AG09319 (cell line): ENCODE measurements around the gene AFDN.

Experiments used
- DNase-seq: peaks from one replicate; pipeline ENCODE4 v3.0.0-alpha.2; 2010; ENCODE audit warnings: low read depth; ENCODE audit errors: extremely low read depth
- TF ChIP-seq, protein P1 (sequence below): IDR thresholded peaks from 2 replicates; pipeline ENCODE4 v1.5.1; 2011; ENCODE audit warnings: low read depth, mild to moderate bottlenecking, inconsistent platforms, low read length, moderate library complexity

AFDN gene

GRCh38 chr6:167781868-167782267 is 44.8 kb upstream of the AFDN start:
- DNase-seq, result no peak
- TF ChIP-seq, protein P1, sequence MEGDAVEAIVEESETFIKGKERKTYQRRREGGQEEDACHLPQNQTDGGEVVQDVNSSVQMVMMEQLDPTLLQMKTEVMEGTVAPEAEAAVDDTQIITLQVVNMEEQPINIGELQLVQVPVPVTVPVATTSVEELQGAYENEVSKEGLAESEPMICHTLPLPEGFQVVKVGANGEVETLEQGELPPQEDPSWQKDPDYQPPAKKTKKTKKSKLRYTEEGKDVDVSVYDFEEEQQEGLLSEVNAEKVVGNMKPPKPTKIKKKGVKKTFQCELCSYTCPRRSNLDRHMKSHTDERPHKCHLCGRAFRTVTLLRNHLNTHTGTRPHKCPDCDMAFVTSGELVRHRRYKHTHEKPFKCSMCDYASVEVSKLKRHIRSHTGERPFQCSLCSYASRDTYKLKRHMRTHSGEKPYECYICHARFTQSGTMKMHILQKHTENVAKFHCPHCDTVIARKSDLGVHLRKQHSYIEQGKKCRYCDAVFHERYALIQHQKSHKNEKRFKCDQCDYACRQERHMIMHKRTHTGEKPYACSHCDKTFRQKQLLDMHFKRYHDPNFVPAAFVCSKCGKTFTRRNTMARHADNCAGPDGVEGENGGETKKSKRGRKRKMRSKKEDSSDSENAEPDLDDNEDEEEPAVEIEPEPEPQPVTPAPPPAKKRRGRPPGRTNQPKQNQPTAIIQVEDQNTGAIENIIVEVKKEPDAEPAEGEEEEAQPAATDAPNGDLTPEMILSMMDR, result no peak

GRCh38 chr6:167782698-167783517 is 43.8 kb upstream of the AFDN start:
- TF ChIP-seq, protein P1, result no peak
- no peak for DNase-seq

DNA sequence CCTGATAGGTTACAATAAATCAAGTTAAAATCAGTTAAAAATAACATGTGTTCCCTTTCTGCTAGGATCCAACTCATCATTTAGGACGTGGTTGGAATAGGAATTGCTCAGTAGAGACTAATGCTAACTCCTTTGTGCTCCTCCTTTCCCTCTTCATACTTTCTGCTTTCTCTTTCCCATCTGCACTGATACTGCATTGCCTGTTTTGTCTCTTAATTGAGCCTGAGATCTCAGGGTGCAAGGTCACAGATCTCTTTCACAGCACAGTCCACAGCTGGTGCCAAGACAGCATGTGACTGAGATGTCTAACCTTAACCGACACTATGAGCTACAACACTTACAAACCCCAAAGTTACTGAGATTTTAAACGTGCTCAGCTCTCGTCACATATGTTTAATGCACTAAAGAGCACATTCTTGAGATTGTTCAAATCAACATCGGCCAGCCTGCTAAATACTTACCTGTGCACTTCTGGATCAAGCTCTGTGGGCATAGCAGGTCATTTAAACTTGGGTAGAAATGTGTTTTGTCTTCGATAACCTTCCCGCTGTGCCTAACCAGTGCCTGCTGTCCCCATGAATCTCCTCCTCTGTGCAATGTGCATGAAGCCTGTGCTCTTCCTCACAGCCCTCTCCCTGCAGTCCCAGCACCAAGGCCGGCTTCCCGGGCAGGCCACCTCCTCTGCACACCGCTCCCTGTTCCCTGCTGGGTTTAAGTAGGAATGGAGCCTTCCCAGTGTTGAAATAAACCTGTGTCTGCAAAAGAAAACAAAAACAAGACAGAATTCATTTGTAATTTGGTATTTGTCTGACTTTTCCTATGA is 39.6 kb upstream of the AFDN start:
- no peak for DNase-seq
- TF ChIP-seq, protein P1, result no peak

DNA sequence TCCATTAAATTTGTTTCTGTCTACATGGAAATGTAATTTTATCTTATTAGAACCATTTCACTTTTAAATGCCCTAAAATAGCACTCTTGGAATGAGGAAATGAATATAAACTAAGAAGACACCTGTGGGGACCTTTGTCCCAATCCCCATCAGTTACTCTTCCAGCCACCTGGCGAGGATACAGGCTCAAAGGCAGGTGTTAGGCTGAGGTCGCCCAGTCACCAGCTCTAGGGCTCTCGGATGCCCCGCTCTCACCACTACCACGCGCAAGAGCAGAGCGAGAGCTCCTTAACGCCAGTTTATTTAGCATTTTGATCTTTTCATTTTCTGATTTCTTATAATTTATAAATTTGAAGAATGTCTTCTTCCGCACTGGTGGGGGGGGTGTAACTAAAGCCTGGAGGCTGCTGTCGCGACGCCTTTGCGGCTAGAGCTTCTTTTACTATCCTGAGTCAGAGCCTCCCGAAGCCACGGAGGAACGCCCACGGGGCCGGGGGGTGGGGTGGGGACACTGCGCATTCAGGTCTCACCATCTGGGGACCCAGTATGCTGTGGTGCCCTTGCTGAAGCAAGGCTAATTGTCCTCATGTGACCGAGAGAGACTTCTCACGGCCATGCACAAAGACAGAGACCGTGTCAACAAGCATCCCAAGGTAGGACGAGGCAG is 38.7 kb upstream of the AFDN start:
- DNase-seq, result no peak
- TF ChIP-seq, protein P1, result no peak

DNA sequence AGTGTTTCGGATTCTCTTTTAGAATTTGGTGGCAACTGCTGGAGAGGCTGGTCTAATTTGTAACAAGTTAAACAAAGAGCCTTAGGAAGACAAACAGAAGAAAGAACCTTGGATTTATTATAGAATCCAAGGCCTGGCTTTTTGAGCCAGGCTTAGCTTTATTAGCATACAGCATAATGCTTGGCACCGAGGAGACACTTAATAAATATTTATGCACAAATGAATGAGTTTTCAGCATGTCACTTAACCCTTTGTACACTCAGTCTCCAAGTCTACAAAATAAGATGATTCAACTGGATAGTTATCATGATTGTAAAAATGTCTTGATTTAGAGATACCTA is 38.2 kb upstream of the AFDN start:
- DNase-seq, result no peak
- TF ChIP-seq, protein P1, result no peak

DNA sequence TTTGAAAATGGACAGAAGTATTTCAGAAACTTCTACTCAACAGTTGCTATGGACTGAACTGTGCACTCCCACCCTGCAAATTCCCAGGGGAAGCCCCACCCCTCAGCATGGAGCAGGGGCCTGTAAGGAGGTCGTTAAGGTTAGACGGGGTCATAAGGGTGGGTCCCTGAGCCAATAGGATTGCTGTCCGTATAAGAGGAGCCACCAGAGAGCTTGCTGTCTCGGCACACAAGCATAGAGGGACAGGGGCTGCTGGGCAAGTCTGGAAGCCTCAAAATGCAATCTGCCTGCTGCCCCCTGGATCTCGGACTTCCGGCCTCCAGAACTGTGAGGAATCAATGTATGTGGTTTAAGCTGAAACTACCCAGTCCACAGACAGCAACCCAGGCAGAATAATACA is 37.4 kb upstream of the AFDN start:
- TF ChIP-seq, protein P1, result no peak
- no peak for DNase-seq
